Measurements from ENCODE around the gene LDB2. TPM values are rescaled to one million over a fixed set of nuclear protein-coding genes. Genes with fewer than 3 reads are reported as not detected.

LDB2 gene
- total and polyA plus RNA-seq, 2 of the 8 experiments (the other 6 are each of a cell fraction or from before 2014, with no cell fraction given) = 57.0 to 140 TPM

DNA sequence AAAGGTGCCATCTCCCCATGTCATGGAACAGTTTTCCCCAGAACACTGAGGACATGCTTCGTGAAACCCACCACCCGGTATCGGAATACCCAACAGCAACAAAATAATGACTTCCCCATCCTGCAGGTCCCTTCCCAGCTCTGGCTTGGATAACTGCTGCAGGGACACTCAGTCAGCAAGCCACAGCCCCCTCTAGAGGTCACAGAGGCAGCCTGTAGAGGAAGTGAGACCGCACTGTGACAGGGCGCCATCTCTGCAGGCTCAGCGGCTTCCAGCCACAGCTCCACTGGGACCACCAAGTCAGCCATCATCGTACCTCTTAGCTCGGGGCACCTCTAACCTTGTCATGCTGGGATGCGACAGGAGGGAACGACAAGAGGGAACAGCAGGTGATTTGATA, 315.9 kb downstream of the LDB2 start:
- CTCF ChIA-PET (ENCODE audit: partially characterized antibody) = interaction anchor here (0.6 to 2.3 kb wide), 25 partner anchors 9 to 301 kb away, joined by 3 to 18 read pairs (median 4); no protein-coding TSS in a partner anchor
- no peaks in the 10 kb centered on the region for H3K9me3 ChIP-seq (ENCODE audit: insufficient read depth in 2 of 2, low read depth in 1 of 2, low read length in 1 of 2)
- TF ChIP-seq, protein P1, sequence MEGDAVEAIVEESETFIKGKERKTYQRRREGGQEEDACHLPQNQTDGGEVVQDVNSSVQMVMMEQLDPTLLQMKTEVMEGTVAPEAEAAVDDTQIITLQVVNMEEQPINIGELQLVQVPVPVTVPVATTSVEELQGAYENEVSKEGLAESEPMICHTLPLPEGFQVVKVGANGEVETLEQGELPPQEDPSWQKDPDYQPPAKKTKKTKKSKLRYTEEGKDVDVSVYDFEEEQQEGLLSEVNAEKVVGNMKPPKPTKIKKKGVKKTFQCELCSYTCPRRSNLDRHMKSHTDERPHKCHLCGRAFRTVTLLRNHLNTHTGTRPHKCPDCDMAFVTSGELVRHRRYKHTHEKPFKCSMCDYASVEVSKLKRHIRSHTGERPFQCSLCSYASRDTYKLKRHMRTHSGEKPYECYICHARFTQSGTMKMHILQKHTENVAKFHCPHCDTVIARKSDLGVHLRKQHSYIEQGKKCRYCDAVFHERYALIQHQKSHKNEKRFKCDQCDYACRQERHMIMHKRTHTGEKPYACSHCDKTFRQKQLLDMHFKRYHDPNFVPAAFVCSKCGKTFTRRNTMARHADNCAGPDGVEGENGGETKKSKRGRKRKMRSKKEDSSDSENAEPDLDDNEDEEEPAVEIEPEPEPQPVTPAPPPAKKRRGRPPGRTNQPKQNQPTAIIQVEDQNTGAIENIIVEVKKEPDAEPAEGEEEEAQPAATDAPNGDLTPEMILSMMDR (IDR thresholded peaks at IDR 0.05; ENCODE audit: control extremely low read depth in 1 of 3, insufficient read depth in 1 of 3, low read depth in 1 of 3, low read length in 3 of 3) = peak; percentile 83 to 90 (median 90)
- TF ChIP-seq, protein P2, sequence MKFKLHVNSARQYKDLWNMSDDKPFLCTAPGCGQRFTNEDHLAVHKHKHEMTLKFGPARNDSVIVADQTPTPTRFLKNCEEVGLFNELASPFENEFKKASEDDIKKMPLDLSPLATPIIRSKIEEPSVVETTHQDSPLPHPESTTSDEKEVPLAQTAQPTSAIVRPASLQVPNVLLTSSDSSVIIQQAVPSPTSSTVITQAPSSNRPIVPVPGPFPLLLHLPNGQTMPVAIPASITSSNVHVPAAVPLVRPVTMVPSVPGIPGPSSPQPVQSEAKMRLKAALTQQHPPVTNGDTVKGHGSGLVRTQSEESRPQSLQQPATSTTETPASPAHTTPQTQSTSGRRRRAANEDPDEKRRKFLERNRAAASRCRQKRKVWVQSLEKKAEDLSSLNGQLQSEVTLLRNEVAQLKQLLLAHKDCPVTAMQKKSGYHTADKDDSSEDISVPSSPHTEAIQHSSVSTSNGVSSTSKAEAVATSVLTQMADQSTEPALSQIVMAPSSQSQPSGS (IDR thresholded peaks at IDR 0.05; ENCODE audit: low read length) = no peak
- TF ChIP-seq YY1 (IDR thresholded peaks at IDR 0.05; ENCODE audit: low read depth, low read length) (no peak), HDAC2 (IDR thresholded peaks at IDR 0.05; ENCODE audit: borderline replicate concordance in 1 of 2, low read depth in 2 of 2, low read length in 2 of 2) (no peak), EP300 (IDR thresholded peaks at IDR 0.05; ENCODE audit: borderline replicate concordance in 1 of 2, low read depth in 2 of 2, low read length in 2 of 2) (no peak), SP2 (IDR thresholded peaks at IDR 0.05; ENCODE audit: low read length) (no peak), ASH2L (IDR thresholded peaks at IDR 0.05; ENCODE audit: low read length) (no peak), RAD21 (IDR thresholded peaks at IDR 0.05 in 1 of 2, conservative IDR thresholded peaks at IDR 0.05 in 1 of 2; ENCODE audit: low read depth in 2 of 2, low read length in 2 of 2) (peak; percentile 79 to 84), JUND (IDR thresholded peaks at IDR 0.05; ENCODE audit: low read length) (no peak)
- no peaks in the 10 kb centered on the region for H3K23me2 ChIP-seq (ENCODE audit: low read depth, low read length)
- H3K14ac ChIP-seq (ENCODE audit: insufficient read length) = no peak overlapping the region
- no peaks in the 10 kb centered on the region for H3K79me2 ChIP-seq (ENCODE audit: control insufficient read depth in 1 of 2, insufficient read depth in 2 of 2, low read length in 2 of 2)
- no peaks in the 10 kb centered on the region for H3K4me1 ChIP-seq (replicated peaks in 1 of 4; ENCODE audit: control insufficient read depth in 3 of 4, insufficient read depth in 4 of 4, low read length in 3 of 4)
- H3K27me3 ChIP-seq (replicated peaks in 1 of 4; ENCODE audit: control insufficient read depth in 3 of 4, extremely low read depth in 1 of 4, insufficient read depth in 3 of 4, low read length in 3 of 4) = no peaks in the 10 kb centered on the region
- H3K18ac ChIP-seq (ENCODE audit: extremely low read depth, low read length) = no peak overlapping the region
- H4K8ac ChIP-seq (ENCODE audit: extremely low read depth, insufficient read depth, low read length) = no peak overlapping the region
- no peak overlapping the region for H3K4me3 ChIP-seq (ENCODE audit: extremely low read depth in 1 of 4, insufficient read depth in 2 of 4, low read depth in 3 of 4, low read length in 4 of 4)
- no peak overlapping the region for H3K56ac ChIP-seq (replicated peaks; ENCODE audit: insufficient read length, low read depth, low read length)
- no peaks in the 10 kb centered on the region for H3K36me3 ChIP-seq (ENCODE audit: control insufficient read depth in 2 of 4, insufficient read depth in 4 of 4, low read length in 3 of 4)
- FAIRE-seq (no peak), DNase-seq (ENCODE audit: low read depth in 1 of 2, low spot score in 2 of 2) (peak; percentile 19 to 78)
- H2AK5ac ChIP-seq (ENCODE audit: low read depth, low read length) = no peak overlapping the region
- no peak overlapping the region for H2BK20ac ChIP-seq (ENCODE audit: low read length)
- no peak overlapping the region for H2AFZ ChIP-seq (ENCODE audit: low read length)
- no peaks in the 10 kb centered on the region for H4K20me1 ChIP-seq (replicated peaks in 1 of 2; ENCODE audit: control insufficient read depth in 1 of 2, insufficient read depth in 2 of 2, low read length in 2 of 2)
- H3K23ac ChIP-seq (ENCODE audit: insufficient read length) = no peak overlapping the region
- no peak overlapping the region for H2BK120ac ChIP-seq (replicated peaks; ENCODE audit: low read depth, low read length)
- H2BK15ac ChIP-seq (ENCODE audit: low read length) = no peak overlapping the region
- no peak overlapping the region for H3K4ac ChIP-seq (replicated peaks; ENCODE audit: insufficient read length, low read depth, low read length)
- no peak overlapping the region for H3K27ac ChIP-seq (ENCODE audit: low read depth, low read length)
- no peak overlapping the region for H3K4me2 ChIP-seq (ENCODE audit: insufficient read depth in 1 of 2, low read depth in 2 of 2, low read length in 2 of 2)
- H4K5ac ChIP-seq (ENCODE audit: insufficient read length, low read depth, low read length) = no peak overlapping the region
- no peak overlapping the region for H2BK5ac ChIP-seq (ENCODE audit: low read depth, low read length)
- POLR2A ChIA-PET (ENCODE audit: partially characterized antibody) = interaction anchor here (1.0 kb wide), 1 partner anchor 82 kb away, joined by 3 read pairs; no protein-coding TSS in a partner anchor
- no peaks in the 10 kb centered on the region for H3K79me1 ChIP-seq (ENCODE audit: low read depth, low read length)
- no peak overlapping the region for H4K91ac ChIP-seq (replicated peaks; ENCODE audit: insufficient read length, low read length)
- H3K9ac ChIP-seq (replicated peaks in 1 of 4; ENCODE audit: extremely low read depth in 1 of 4, low read depth in 3 of 4, low read length in 3 of 4) = no peak overlapping the region
- no peak overlapping the region for H2BK12ac ChIP-seq (ENCODE audit: low read depth, low read length)
- WGBS, 2 experiments (ENCODE audit: extremely low coverage in 1 of 2, insufficient coverage in 1 of 2, insufficient read length in 1 of 2, insufficient replicate concordance in 2 of 2, low coverage in 1 of 2, low lambda C conversion rate in 2 of 2, missing lambda C conversion rate in 1 of 2) = 84% methylated on average over 10 of the region's 10 CpGs; no CpG with 5 or more reads in 1 of the 2 experiments

Measured in H1 (cell line).